Natural killer cell treated with Interleukin-12 subunit alpha and Interleukin-12 subunit beta and Interleukin-15 and Interleukin-18, amount 100 ng/mL, for 72 hours (primary cell): ENCODE data around the gene GAL3ST3. TPM values are rescaled to one million over a fixed set of nuclear protein-coding genes. Genes with fewer than 3 reads are reported as not detected.
A peak's percentile ranks its signal among the peaks of the same experiment; 100 is the strongest.
"Not testable (repeated sequence)": the region's sequence is repeated elsewhere in the genome, so short reads cannot be mapped to it uniquely, and the experiment has no call there.

Experiments
- ATAC-seq, 2 donors: fragments of 150-1000 bp; cut with Tn5 transposase in 1 of 2; sonication (Bioruptor Pico), chemical (Tn5 transposase) in 1 of 2; 2 replicates each; pipeline ENCODE4 v1.10.0; 2021
- DNase-seq: peaks from one replicate; pipeline ENCODE4 v3.0.0; 2022; ENCODE audit warnings: low spot score
- H3K27ac Mint-ChIP-seq, 2 donors: 1 replicate in 1 of 2; 2 replicates in 1 of 2; pipeline ENCODE4 v1.8.0; 2022; ENCODE audit warnings: mixed read lengths in 2 of 2, mild to moderate bottlenecking in 1 of 2, moderate library complexity in 1 of 2
- H3K27me3 Mint-ChIP-seq, 2 donors: 1 replicate in 1 of 2; 2 replicates in 1 of 2; pipeline ENCODE4 v1.8.0; 2022; ENCODE audit warnings: mixed read lengths in 2 of 2
- H3K36me3 Mint-ChIP-seq: one replicate; pipeline ENCODE4 v1.8.0; 2022; ENCODE audit warnings: mixed read lengths
- H3K4me1 Mint-ChIP-seq, 2 donors: 1 replicate in 1 of 2; 2 replicates in 1 of 2; pipeline ENCODE4 v1.8.0; 2022; ENCODE audit warnings: low read depth in 2 of 2, mixed read lengths in 2 of 2, mild to moderate bottlenecking in 1 of 2
- H3K4me3 Mint-ChIP-seq: one replicate; pipeline ENCODE4 v1.8.0; 2022; ENCODE audit warnings: mixed read lengths
- H3K9me3 Mint-ChIP-seq: 2 replicates; pipeline ENCODE4 v1.8.0; 2022; ENCODE audit warnings: mixed read lengths
- total RNA-seq, 2 donors: library from RNA; stranded (reverse); gene quantifications; one replicate each; pipeline ENCODE4 v1.2.3, GENCODE V29; 2022

The GAL3ST3 gene
- total RNA-seq, 2 donors from 2014 or later = not detected

GRCh38 chr11:66020212-66020611 is 28.7 kb downstream of the GAL3ST3 start:
- Mint-ChIP-seq H3K27ac (peak overlapping the region; percentile 73 to 88), H3K4me3 (peak overlapping the region; percentile 78), H3K36me3 (no peaks in the 10 kb centered on the region), H3K9me3 (no peaks in the 10 kb centered on the region), H3K27me3 (peaks cover 0 to 3% of the 10 kb centered on the region in 2 donors), H3K4me1 (peaks cover 26 to 31% of the 10 kb centered on the region in 2 donors)
- no peak for DNase-seq
- no peak for ATAC-seq

DNA sequence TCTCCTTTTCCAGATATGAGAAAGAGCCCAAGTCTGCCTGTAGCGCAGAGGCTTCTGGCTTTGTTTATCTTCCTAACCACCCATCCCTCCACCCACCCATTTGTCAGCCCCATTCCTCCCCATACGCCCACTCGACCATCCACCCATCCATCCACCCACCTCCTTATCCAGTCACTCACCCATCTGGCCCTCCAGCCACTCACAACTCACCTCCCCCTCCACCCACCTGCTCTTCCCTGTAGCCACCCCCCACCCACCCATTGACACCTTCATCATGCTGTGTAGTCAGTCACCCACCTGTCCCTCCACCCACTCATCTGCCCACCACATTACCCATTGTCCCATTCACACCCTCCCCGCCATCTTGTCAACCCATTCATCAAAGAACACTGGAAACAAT is 31.6 kb downstream of the GAL3ST3 start:
- Mint-ChIP-seq H3K27ac (no peak overlapping the region), H3K4me3 (no peak overlapping the region)
- ATAC-seq = no peak

DNA sequence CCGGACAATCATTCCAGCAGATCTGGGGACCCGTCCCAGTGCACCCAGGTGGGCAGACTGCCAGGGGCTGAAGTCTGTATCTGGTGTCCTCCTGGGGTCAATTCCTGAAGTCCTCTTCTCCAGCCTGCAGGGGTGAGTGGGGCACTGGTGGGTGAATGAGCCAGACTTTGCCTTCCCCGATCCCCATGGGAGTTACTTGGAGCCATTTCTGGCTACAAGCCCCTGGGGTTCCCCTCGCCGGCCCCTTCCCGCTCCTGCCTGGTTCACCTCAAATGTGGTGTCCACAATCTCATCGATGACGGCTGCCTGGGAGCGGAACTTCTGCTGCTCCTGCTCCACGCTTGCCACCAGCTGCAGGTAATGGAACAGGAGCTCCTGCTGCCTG is 32.2 kb downstream of the GAL3ST3 start:
- Mint-ChIP-seq H3K4me1 (peaks cover 18 to 21% of the 10 kb centered on the region in 2 donors), H3K36me3 (no peaks in the 10 kb centered on the region), H3K9me3 (no peaks in the 10 kb centered on the region), H3K4me3 (no peak overlapping the region), H3K27ac (no peak overlapping the region), H3K27me3 (no peaks in the 10 kb centered on the region)
- DNase-seq = no peak
- no peak for ATAC-seq

More for the DNA sequence above, 31.6 kb downstream of the GAL3ST3 start:
- DNase-seq = no peak
- H3K9me3 Mint-ChIP-seq = no peaks in the 10 kb centered on the region
- no peaks in the 10 kb centered on the region for H3K27me3 Mint-ChIP-seq
- no peaks in the 10 kb centered on the region for H3K36me3 Mint-ChIP-seq
- H3K4me1 Mint-ChIP-seq = peaks cover 21 to 23% of the 10 kb centered on the region in 2 donors

- no peaks in the 10 kb centered on the region for H3K36me3 Mint-ChIP-seq
- DNase-seq (no peak), ATAC-seq (no peak)
- no peaks in the 10 kb centered on the region for H3K9me3 Mint-ChIP-seq
- no peak overlapping the region for H3K4me3 Mint-ChIP-seq
- peaks cover 12 to 16% of the 10 kb centered on the region in 2 donors for H3K4me1 Mint-ChIP-seq
- H3K27me3 Mint-ChIP-seq = no peaks in the 10 kb centered on the region
- no peak overlapping the region for H3K27ac Mint-ChIP-seq
Measured at GRCh38 chr11:66015936-66016792, 32.8 kb downstream of the GAL3ST3 start.

DNA sequence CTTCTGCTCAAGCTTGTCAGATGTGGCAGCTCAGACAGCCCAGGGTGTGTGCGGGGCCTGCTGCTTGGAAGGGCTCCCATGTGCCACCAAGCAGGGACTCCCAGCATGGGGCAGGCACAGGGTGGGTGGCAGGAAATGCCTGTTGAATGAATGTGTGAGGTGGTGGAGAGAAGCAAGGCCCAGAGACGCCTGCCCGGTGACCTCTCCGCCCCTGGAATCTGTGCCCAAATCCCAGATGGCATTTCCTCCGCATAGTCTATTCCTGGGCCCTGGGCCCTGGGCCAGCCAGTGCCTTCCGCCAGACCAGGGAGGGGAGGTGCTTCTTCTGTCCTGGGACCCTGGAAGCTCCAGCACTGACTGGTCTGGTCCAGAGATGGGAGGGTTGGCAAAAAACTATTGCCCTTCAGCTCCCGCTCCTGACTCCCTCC is 33.5 kb downstream of the GAL3ST3 start:
- peaks cover 5 to 9% of the 10 kb centered on the region in 2 donors for H3K4me1 Mint-ChIP-seq
- H3K27ac Mint-ChIP-seq = no peak overlapping the region
- H3K27me3 Mint-ChIP-seq = peaks cover under 1 to 2% of the 10 kb centered on the region in 2 donors
- H3K9me3 Mint-ChIP-seq = no peaks in the 10 kb centered on the region
- no peaks in the 10 kb centered on the region for H3K36me3 Mint-ChIP-seq
- H3K4me3 Mint-ChIP-seq = no peak overlapping the region
- ATAC-seq (no peak), DNase-seq (no peak)

DNA sequence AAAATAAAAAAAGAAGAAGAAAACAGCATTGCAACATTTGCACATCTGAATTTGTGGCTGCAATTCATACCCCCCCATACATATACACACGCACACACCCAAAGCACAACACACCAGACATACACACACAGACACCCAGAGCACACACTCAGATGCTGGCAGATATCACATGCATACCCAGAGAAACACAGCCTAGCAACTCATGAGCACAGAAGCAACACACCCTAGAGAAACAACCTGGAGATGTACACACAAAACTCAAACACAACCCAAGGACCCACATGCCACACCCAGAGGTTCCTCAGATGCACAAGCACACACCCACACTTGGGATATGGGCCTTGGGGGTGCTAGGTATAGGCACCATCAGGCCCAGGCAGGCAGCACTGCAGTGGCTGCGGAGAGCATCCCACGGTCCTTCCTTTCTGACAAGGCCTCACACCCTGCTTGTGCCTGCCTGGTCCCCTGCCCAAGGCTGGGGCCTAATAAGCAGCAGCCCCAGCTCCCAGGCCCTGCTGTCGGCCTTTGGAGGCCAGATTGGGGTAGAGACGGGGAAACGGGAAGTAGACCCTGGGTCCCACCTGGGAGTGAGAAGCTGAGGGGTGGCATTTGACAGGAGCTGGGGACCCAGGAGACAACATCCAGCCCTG is 34.0 kb downstream of the GAL3ST3 start:
- peaks cover 0 to 4% of the 10 kb centered on the region in 2 donors for H3K4me1 Mint-ChIP-seq
- H3K27me3 Mint-ChIP-seq = peaks cover 4 to 6% of the 10 kb centered on the region in 2 donors
- H3K4me3 Mint-ChIP-seq = no peak overlapping the region
- ATAC-seq (no peak), DNase-seq (no peak)
- H3K9me3 Mint-ChIP-seq = no peaks in the 10 kb centered on the region
- H3K36me3 Mint-ChIP-seq = no peaks in the 10 kb centered on the region
- H3K27ac Mint-ChIP-seq = no peak overlapping the region

DNA sequence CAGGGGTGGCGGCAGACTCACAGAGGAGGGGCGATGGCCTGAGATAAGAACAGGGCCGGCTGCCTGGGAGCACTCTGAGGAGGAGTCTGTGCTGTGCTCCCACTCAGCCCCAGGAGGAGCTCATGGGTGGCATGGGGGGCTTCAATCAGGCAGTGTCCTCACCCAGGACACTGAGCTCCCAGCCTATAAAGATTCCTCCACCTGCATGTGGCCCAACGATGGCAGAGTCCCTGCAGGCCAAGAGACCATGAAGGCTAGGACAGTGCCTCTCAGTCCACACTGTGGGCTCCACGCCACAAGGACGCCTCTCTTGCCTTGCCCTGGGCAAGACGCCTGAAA is 35.2 kb downstream of the GAL3ST3 start:
- peaks cover 4 to 6% of the 10 kb centered on the region in 2 donors for H3K27me3 Mint-ChIP-seq
- no peak overlapping the region for H3K27ac Mint-ChIP-seq
- DNase-seq = no peak
- no peak overlapping the region for H3K4me3 Mint-ChIP-seq
- H3K36me3 Mint-ChIP-seq = no peaks in the 10 kb centered on the region
- ATAC-seq = no peak
- H3K9me3 Mint-ChIP-seq = no peaks in the 10 kb centered on the region
- H3K4me1 Mint-ChIP-seq = peaks cover 0 to 4% of the 10 kb centered on the region in 2 donors

DNA sequence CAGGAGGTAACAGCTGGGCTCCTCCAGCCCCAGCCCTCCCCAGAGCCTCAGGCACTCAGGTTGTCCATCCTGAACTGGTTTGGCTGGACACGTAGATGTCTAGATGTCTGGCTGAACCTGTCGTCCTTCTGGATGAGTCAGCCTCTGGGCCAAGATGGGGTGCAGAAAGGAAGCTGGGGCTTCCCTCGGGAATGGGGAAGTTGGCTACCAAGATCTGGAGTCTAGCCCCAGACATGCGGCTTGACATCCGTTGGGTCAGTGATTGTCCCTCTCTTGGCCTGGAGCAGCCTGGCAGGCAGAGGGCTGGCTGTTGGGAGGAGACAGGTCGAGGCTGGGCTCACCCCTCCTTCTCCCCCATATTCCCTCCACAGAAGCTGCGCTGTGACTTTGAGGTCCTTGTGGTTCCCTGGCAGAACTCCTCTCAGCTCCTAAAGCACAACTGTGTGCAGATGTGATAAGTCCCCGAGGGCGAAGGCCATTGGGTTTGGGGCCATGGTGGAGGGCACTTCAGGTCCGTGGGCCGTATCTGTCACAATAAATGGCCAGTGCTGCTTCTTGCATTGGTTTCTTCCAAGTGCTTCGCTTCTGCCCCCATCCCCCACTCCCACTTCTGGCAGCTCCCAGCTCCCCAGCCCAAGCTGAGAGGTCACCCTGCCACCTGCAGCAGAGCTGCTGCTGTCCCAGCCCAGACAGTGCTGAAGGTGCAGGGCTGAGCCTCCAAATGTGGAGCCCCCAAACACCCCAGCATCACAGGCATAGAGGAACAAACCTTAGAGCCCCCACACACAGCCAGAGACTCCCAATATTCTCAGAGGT is 35.8 kb downstream of the GAL3ST3 start:
- DNase-seq (no peak), ATAC-seq (no peak)
- Mint-ChIP-seq H3K27me3 (peaks cover 4 to 6% of the 10 kb centered on the region in 2 donors), H3K27ac (no peak overlapping the region), H3K9me3 (no peaks in the 10 kb centered on the region), H3K4me3 (no peak overlapping the region), H3K36me3 (no peaks in the 10 kb centered on the region), H3K4me1 (peaks cover 0 to 4% of the 10 kb centered on the region in 2 donors)

DNA sequence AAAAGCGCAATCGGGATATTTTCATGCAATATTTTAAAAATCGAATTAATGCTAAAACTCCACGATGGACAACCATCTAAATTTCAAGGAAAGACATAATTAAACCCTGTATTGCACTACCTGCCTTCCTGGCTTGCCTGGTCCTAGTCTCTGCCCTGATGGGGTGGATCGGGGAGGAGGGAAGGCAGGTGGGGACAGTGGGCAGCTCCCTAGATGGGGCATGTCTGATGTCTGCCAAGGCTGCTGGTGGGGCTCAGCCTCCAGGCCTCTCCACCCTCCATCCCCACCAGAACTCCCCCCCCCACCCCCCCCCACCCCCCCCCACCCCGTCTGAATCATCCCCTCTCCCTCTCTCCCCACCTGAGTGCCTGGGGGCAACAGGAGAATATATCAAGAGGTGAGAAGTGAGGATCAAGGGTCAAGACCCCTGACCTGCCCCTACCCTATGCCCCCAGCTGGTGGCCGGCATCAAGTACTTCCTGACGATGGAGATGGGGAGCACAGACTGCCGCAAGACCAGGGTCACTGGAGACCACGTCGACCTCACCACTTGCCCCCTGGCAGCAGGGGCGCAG is 36.5 kb downstream of the GAL3ST3 start:
- DNase-seq (no peak), ATAC-seq (no peak)
- Mint-ChIP-seq H3K27me3 (peaks cover 4 to 6% of the 10 kb centered on the region in 2 donors), H3K4me1 (peaks cover 0 to 2% of the 10 kb centered on the region in 2 donors), H3K9me3 (no peaks in the 10 kb centered on the region), H3K4me3 (no peak overlapping the region), H3K27ac (no peak overlapping the region), H3K36me3 (no peaks in the 10 kb centered on the region)

DNA sequence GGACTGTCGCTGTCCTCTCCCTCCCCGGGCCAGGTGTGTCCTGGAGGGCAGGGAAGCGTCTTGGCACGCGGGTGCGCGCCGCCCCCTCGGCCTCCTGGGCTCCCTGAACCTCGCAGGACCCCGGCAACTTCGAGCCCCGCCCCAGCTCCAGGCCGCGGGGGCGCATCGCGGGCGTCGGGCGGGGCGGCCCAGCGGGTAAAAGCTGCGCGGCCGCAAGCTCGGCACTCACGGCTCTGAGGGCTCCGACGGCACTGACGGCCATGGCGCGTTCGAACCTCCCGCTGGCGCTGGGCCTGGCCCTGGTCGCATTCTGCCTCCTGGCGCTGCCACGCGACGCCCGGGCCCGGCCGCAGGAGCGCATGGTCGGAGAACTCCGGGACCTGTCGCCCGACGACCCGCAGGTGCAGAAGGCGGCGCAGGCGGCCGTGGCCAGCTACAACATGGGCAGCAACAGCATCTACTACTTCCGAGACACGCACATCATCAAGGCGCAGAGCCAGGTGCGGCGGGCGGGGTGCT is 37.1 kb downstream of the GAL3ST3 start, which contains the start of gene CST6:
TSS of gene CST6 (plus strand) at position 224 of the 519 bp plus-strand sequence. CDS start at position 261, 37 bp downstream.
- DNase-seq (no peak), ATAC-seq (no peak)
- Mint-ChIP-seq H3K4me1 (no peaks in the 10 kb centered on the region), H3K27me3 (peaks cover 4 to 6% of the 10 kb centered on the region in 2 donors), H3K4me3 (no peak within 1 kb of the TSS), H3K36me3 (no peaks in the 10 kb centered on the region), H3K27ac (no peak within 1 kb of the TSS), H3K9me3 (no peaks in the 10 kb centered on the region)

DNA sequence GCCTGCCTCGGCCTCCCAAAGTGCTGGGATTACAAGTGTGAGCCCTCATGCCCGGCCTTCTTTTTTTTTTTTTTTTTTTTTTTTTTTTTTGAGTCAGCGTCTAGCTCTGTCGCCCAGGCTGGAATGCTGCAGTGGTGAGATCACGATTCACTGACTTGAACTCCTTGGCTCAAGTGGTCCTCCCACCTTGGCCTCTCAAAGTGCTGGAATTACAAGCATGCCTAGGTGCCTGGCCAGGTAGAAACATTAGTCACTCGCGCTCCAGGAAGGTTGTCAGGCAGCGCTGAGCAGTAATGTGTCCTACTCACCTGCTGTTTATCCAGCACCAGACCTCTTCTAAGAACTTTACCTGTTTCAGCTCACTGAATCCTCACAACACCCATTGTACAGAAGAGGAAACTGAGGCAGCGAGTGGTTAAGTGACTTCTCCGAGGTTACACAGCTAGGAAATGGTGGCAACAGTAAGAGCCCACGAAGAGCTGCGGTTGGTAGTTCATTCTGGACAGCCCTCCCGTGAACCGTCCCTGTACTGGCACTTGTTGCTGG is 37.6 kb downstream of the GAL3ST3 start:
- DNase-seq (no peak), ATAC-seq (no peak)
- Mint-ChIP-seq H3K4me1 (no peaks in the 10 kb centered on the region), H3K4me3 (no peak overlapping the region), H3K9me3 (no peaks in the 10 kb centered on the region), H3K36me3 (no peaks in the 10 kb centered on the region), H3K27me3 (peaks cover 4 to 6% of the 10 kb centered on the region in 2 donors), H3K27ac (no peak overlapping the region)

DNA sequence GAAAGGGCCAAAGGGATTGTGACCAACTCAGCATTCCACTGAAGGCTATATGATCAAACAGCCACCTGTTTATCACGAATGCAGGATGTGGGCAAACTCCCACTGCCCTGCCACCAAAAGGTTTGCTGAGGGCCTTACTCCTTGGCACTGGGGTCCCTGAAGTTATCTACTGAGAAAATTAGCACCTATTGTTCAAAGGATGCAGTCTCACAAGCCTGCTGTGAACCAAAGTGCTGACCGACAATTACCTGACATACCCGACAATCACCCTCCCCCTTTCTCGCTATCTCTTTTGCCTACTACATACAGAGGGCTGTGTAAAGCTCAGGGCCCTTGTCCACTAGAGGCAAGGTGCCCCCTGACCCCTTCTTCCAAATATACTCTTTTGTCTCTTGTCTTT is 38.9 kb downstream of the GAL3ST3 start:
- not testable (repeated sequence) for H3K27me3 Mint-ChIP-seq, H3K9me3 Mint-ChIP-seq, H3K4me3 Mint-ChIP-seq, ATAC-seq, H3K36me3 Mint-ChIP-seq, DNase-seq, H3K27ac Mint-ChIP-seq, H3K4me1 Mint-ChIP-seq
